Right ventricle myocardium superior (tissue), 1 donor: ENCODE measurements around the gene WRNIP1. TPM values are rescaled to one million over a fixed set of nuclear protein-coding genes. Genes with fewer than 3 reads are reported as not detected.

ENCODE experiments used
- ATAC-seq: fragments of 200-7000 bp; cut with Tn5 transposase; one replicate; pipeline ENCODE4 v1.9.1; 2020; ENCODE audit warnings: mild to moderate bottlenecking; ENCODE audit not compliant: poor library complexity
- DNase-seq: peaks from one replicate; pipeline ENCODE4 v3.0.0-alpha.2; 2020
- intact Hi-C: fragments of 100-400 bp; cut with DNase I; formaldehyde crosslinking; loops from one replicate; pipeline ENCODE4 v1.11.2; 2022
- long read RNA-seq: library from polyadenylated mRNA; unstranded; transcript quantifications from one replicate; pipeline ENCODE4 v2.0.0, GENCODE V29; 2021
- total RNA-seq: library from RNA; stranded (reverse); fragmentation: NEBNext Ultra II Directional; extraction: Animal tissue kit (Norgen Biotek cat#: 25700); gene quantifications from one replicate; pipeline ENCODE4 v1.2.1, GENCODE V29; 2021
- donor health status: DM: no; HTN: yes; CAD: no; lungs with severe emphysema.

Gene WRNIP1
- total RNA-seq = 39.8 TPM
- long read RNA-seq, transcript WRNIP1-203 (7 exons, 2,595 nt) = minor isoform, 5 of 358 reads
- long read RNA-seq, transcript WRNIP1-204 (7 exons, 2,670 nt) = major isoform, 329 of 358 reads
- long read RNA-seq, partial matches to known transcripts = 8 of 358 reads
- long read RNA-seq, other reads (novel, unspliced or antisense) = 15 of 358 reads

DNA sequence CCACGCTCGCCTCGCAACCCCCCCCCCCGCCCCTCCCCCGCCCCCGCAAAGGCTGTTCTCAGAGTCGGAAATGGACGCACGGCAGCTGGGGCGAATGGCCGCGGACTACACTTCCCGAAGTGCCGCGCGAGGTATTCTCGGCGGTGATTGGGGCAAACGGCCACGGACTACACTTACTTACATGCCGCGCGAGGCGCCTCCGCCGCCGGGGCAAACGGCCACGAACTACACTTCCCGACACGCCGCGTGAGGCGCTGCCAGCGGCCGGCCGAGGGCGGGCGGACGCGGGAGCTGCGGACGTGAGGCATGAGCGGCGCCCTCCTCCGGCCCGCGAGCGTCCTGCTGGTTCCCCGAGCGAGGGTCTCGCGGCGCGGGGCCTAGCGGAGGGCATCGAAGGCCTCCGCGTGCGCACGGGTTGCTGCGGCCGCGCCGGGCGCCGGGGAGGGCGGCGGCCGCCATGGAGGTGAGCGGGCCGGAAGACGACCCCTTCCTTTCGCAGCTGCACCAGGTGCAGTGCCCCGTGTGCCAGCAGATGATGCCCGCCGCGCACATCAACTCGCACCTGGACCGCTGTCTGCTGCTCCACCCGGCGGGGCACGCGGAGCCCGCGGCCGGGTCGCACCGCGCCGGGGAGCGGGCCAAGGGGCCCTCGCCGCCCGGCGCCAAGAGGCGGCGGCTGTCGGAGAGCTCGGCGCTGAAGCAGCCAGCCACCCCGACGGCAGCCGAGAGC lies at the start of gene WRNIP1:
Gene WRNIP1, plus strand, starts transcription at position 228 of the 730 bp plus-strand sequence. Its CDS starts 230 bp downstream, at position 458.
- intact Hi-C loops = no loop called here
- ATAC-seq (peak; percentile 91), DNase-seq (peak; percentile 99)

DNA sequence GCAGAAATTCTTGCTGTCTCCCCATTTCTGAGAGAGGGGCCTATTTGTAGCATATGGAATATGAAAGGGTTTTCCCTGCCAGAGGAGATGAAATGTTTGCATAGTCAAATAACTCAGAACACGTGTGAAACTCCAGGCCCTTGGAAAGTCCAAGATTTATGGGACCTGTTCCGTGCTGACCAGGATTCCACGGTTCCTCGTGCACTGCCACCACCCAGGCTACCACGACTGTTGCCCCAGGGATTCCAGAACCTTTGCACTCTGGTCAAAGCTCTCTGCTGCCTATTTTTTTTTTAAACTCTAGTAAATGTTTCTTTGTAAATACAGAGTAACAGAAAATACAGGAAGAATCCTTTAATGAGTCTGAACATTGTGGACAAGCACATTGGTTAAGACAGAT lies 49.5 kb upstream of the WRNIP1 start:
- DNase-seq (no peak), ATAC-seq (no peak)
- intact Hi-C loops = no loop called here

DNA sequence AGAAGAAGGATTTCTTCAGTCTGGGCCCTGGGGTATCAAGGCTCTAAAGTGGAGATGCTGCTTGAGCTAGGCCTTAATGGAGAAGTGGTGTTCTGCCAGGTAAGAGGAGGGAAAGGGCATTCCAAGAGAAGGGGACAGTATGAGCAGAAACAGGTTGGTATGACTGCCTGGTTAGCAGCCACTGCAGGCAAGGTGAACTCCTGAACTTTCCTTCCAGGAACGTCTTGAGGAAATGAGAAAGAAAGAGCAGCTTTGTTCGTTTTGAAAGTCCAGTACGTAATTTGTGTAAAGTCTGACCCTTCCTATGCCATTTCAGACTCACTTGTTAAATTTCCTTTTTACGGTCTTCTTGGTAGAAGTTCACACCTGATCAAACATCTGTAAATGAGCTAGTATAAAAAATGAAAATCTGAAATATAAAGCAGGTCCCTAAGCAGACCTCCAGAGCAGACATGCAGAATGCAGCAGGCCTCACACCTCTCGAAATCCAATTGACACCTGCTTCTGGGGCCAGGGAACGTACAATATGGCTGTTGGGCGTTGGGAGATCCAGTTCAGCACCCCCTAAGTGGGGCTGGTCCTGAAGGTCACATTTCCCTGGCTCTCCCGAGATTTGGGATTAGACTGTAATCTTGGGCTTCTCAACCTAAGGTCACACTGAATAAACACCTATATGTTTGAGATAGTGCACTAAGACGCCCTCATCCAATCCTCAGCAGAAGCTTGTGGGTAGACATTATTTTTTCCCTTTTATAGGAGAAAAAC lies 48.1 kb upstream of the WRNIP1 start:
- no peak for DNase-seq
- intact Hi-C loops = no loop called here
- ATAC-seq = no peak

DNA sequence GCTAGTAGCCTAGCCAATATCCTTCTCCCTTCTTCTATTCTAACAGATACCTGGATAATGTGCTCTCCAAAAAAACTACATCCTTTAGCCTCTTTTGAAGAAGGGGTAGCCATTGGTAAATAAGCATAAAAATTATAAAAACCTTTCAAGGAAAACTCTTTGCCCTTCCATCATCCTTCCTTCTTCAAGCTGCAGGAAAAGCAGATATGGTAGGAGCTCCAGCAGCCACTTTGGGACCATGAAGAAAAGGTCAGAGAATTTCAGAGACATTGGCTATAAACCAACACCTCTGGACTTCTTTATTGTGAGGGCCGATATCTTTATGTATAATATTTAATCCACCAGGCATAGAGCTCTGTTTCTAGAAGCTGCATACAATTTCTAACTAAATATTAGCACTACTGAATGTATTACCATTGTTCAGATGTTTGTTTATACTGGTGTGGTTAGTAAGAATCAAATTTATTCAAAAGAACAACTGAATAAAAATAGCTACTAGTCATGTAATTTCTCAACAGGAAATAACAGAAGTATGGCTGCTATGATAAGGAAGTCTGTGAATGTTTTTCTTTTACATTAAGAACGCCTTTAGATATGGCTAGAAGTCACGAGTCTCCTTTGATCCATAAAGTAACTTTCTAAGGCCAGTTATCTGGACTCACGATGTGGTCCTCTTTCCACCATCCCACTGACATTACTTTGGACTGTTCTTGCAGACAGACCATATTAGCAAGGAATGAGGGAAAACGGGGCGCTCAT lies 46.7 kb upstream of the WRNIP1 start:
- DNase-seq = no peak
- no peak for ATAC-seq
- intact Hi-C loops = no loop called here

DNA sequence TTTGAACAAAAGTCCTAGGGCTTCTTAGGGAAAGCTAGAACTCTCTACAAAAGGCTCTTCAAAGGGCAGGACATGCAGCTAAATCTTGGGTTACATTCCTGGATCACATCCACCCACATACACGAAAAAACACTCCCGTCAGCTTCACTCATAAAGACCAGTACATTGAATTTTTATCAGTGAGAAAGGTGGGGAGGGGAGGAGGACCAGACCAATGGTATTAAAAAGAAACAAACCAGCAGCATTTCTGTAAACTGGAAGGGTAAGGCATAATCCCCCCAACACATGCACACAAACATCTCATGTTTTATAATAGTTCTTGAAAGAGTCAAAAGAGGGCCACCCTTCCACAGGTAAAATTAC lies 46.1 kb upstream of the WRNIP1 start:
- intact Hi-C loops = no loop called here
- DNase-seq (no peak), ATAC-seq (no peak)

DNA sequence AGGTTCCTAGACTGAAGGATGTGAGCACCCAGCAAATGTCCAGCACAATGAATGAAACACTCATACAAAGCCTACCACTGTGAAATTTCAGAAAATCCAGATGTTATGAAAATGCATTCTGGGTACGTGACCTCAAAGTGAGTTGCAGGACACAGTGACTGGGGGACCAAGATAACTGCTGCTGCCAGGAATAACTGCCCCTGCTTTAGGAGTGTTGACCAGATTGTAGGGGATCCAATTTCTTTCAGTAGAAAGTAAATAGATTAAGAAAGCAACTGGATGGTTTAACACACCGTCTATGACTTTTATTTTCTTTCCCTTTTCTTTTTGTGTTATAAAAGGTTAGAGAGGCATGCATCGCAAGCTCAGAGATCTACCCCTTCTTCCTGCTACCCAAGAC lies 44.0 kb upstream of the WRNIP1 start:
- DNase-seq = no peak
- intact Hi-C loops = no loop called here
- ATAC-seq = no peak

DNA sequence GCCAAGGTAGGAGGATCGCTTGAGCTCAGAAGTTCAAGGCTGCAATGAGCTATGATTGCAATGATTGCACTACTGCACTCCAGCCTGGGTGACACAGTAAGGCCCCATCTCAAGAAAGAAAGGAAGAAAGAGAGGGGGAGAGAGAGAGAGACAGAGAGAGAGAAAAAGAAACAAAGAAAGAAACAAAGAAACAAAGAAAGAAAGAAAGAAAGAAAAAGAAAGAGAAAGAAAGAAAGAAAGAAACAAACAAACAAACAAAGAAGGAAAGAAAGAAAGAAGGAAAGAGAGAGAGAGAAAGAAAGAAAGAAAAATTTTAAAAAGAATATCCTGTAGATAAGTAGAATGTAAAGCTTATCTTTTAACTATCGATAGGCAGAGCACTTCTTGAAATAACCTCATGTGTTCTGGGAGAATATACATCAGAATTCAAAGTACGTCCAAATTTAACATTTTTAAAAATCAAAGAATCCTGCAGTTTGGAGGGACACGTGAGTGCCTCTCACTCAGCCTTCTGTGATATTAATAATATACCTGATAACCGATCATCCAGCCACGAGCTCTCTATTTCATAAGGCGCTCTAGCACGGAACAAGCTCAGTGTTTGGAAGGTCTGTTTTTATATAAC lies 39.7 kb upstream of the WRNIP1 start:
- no peak for ATAC-seq
- intact Hi-C loops = no loop called here
- no peak for DNase-seq

DNA sequence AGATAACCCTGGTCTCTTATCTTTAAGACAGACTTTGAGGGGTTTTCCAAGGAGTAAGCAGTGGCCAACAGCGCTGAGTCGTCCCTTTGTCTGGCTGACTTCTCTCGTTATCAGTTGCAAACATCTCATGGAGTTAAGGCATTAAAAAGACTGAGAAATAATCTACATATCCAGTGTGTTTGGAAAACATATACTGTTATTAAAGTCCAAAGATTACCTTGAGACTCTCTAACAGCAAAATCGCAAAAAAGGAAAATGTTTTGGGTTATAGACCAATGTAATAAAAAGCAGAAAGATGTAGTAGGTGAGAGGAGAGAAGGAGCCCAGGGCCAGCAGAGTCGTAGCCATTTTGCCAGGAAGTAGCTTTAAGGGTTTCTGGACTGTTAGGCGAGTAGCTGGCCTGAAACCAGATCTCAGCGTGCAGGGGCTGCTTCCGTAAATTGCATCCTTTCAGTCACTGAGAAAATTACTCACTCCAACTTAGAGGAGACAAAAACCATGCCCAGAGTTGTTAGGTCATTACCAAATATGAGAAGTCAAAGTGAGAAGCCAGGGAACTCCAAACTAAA lies 39.1 kb upstream of the WRNIP1 start:
- DNase-seq (no peak), ATAC-seq (peak; percentile 22)
- intact Hi-C loops = no loop called here

DNA sequence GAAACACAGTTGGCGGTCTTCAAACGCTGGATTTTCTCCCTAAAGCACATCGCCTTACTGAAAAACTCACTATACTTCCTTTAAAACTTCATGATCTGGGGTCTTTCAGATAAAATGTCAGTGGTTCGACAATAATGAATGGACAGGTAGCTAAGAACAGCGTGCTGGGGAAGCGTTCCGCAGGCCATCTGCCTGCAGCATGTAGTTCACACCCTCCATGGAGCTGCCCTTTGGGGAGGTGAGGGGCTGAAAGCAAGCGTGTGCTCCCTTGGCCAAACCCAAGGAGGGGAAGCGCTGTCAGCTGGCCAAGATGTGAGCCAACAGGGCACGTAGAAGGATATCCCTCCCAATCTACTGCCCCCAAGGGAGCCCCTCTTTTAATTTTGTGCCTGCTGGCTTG lies 35.3 kb upstream of the WRNIP1 start:
- DNase-seq = no peak
- intact Hi-C loops = no loop called here
- ATAC-seq = no peak

DNA sequence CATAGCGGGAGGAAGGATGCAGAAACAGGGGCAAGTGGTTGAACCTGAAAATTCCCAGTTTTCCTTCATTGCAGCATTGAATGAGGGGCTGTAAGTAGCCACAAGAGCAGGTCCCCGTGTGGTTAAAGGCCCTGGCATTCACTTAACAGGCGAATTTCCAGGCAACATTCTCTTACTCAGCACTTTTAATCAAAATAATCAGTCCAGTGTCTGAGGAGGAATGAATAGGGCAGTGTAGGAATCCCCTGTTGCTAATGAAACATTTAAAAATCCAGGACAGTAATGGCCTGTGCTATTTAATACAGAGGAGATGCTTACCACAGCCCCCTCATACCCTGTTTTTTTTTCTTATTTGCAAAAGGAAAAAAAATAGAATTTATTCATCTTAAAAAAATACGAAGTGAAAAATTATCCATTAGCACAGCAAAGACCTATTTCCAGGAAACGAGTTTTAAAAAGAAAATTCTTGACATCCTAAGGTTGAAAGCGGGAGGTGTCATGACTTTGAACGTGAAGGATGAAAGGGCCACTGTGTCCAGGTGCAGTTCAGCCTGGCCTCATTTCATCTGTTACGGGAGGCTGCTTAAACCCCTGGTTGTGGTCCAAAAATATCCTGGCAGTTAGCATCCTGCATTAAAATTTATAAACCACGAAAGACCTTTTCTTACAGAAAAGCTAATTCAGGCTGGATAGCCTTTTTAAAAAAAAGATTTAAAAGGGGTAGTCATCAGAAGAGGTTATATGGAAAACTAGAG lies 34.7 kb upstream of the WRNIP1 start:
- no peak for ATAC-seq
- intact Hi-C loops = no loop called here

DNA sequence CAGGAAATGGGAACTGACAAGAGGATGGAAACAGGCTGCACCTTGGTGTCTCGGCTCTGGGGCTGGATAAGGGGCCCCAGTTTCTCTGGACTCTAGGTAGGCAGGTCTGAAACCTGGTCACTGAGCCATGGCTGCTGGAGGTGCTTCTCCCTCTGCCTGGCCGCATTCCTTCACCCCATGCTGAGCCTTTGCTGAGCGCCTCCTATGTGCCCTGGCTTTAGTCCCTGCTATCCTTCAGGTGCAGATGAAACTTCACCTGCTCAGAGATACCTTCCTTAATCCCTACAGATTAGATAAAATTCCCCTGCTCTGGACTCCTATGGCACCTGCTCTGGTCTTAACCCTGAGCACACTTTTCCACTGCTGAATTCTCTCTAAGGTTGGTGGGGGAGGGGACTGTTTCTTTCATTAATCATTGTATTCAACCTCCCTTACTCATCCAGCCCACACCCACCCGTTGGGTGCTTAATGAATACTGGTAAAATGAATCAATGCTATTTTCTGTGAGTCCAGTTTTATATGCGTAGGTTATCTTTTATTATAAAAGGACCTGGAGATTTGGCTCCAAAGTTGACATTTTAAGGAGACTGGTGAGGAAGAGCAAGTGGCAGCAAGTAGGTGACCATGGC lies 33.8 kb upstream of the WRNIP1 start:
- intact Hi-C loops = no loop called here
- ATAC-seq (no peak), DNase-seq (no peak)

More for the DNA sequence above, 34.7 kb upstream of the WRNIP1 start:
- DNase-seq = no peak

DNA sequence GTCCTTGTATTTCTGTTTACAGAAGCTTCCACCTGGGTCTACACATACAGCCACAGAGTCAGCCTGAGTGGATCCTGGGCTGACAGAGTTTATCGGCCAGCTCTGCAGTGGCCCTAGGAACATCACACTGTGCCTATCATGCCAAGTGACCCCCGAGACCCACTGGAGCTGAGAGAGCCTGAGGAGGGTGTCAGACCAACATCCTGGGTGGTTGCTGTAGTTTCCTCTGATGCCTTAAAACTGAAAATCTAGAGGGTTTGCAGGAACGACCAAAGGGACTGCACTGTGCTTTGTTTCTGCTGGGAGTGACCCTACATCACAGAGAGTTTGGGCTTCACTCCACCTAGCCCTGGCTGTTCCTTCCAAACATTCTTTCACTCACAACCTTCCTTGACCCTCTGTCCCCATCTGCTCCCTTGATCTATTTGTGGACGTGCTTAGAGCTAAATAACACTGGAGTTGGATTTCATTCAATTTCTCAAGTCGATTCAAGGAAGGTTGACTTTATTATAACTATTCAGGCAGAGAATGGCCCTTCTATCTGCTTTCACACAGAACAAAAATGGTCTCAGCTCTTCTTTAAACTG lies 32.6 kb upstream of the WRNIP1 start:
- peak; percentile 81 for ATAC-seq
- intact Hi-C loops = no loop called here
- DNase-seq = no peak

DNA sequence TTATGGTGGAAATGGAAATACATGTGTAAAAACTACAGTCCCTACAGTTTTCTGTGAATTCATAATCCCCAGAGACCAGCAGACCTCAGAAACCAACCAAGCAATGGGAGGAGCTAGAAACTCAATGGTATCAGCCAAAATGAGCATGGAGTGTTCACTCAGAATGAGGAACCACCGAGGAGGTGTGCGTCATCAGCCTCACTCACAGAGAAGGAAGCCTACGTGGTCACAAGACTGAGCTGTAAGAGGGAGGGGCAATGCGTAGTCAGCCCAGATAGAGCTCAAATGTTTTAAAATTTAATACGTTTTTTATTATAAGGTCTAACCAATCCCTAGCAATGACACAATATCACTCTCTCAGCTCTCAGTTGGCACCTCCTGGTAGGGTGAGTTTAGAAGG lies 31.9 kb upstream of the WRNIP1 start:
- ATAC-seq = peak; percentile 50
- intact Hi-C loops = no loop called here
- DNase-seq = peak; percentile 83

DNA sequence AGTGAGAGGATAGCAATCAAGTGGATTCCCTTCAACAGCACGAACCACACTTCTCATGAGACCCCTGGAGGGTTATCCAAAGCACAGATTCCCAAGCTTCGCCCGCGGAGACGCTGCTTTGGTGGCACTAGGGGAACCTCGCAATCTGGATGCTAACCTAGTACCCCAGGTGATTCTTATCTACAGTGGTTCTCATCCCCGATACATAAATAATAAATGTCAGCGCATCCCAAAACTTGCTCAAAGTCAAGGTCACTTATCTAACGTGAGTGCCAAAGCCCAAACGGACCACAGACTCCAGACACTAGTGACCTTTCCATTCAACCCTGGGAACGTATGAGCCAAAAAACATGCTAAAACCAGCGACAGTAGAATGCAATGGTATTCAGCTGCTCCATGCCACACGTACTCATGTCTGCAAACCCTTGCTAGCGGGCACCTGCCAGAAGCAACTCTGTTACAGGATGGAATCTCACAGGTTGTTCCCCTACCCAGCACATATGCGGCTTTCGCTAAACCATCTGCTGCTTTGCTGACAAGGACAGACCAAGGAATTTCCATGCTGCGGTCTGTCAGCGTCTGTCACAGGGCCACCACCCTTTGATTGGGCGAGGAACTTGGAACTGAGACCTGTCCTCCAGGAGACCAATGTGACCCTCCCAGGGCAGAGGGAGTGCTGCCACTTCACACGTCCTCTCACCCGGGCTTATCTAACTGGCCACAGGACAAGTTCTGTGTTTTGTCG lies 31.3 kb upstream of the WRNIP1 start:
- DNase-seq (peak; percentile 74), ATAC-seq (peak; percentile 82)
- intact Hi-C loops = no loop called here

DNA sequence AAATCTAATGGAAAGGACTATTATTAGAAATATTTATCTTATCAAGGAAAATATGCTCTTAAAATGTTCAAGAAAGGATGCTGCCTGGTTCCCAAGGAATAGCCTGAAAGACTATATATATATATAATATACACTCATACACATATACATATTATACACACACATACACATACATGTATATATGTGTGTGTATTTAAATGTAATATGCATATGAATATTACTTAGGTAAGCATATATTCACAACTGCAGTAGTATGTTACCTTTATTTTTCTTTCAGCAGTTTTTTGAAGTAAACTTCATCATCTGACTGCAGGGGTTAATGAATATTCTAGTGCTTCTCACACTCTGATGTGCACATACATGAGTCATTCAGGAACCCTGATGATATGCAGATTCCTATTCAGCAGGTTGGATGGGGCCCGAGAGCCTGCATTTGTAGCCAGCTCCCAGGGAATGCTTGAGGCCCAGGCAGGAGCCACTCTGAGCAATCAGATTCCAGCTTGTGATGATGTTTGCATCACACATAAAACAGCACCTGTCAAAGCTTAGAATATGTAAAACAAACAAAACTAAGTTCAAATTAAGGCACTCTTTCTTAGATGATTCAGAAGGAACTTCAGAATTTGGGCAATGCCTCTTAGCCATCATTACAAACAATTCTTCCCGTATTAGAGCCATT lies 30.6 kb upstream of the WRNIP1 start:
- ATAC-seq = peak; percentile 36
- no peak for DNase-seq
- intact Hi-C loops = no loop called here

DNA sequence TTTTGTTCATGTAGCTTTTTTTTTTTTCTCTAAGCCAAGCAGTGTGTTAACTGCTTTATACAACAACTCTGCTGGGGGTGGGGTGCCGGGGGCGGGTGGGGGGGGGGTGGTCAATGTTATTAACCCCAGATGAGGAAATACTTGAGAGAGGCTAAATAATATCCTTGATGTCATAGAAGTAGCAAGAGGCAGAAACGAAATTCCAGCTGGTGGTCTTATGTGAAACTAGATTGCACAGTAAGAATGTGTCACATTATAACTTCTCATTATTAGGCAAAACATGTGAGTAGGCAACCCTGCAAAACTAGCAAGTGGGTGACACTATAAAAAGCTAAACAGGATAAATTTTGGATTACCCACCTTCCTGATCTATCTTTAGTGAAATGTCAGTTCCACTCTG lies 27.3 kb upstream of the WRNIP1 start:
- no peak for DNase-seq
- ATAC-seq = no peak
- intact Hi-C loops = no loop called here
